T-cell (primary cell): Measurements from ENCODE around the gene OR51I1. TPM values are rescaled to one million over a fixed set of nuclear protein-coding genes. Genes with fewer than 3 reads are reported as not detected.

Experiments
- ATAC-seq, 4 experiments: fragments of 200-7000 bp in 3 of 4; fragments of 150-1000 bp in 1 of 4; cut with Tn5 transposase; replicated peaks in 1 of 4; 1 replicate in 3 of 4; 2 replicates in 1 of 4; pipeline ENCODE4 v1.10.0; 2021; ENCODE audit warnings: moderate library complexity in 3 of 4, mild to moderate bottlenecking in 2 of 4, moderate number of reproducible peaks in 1 of 4
- CTCF ChIA-PET, 2 donors: fragments of 300-600 bp; sonication (Branson Sonifier 250); formaldehyde crosslinking; loops; one replicate each; lab custom pipeline; 2022; ENCODE audit warnings: antibody characterized with exemption in 2 of 2; lab: Charles Lee
- POLR2A ChIA-PET, 2 donors: fragments of 300-600 bp; sonication (Branson Sonifier 250); formaldehyde crosslinking; loops; one replicate each; lab custom pipeline; 2022; ENCODE audit warnings: antibody characterized with exemption in 2 of 2; lab: Charles Lee
- DNase-seq, 35 experiments: peaks; one replicate each; pipeline versions ENCODE4 v3.0.0 to v3.0.0-alpha.2; 2013 to 2023
- H3K27ac ChIP-seq: one replicate; pipeline ENCODE4 v1.5.1; 2013; ENCODE audit warnings: low read length
- H3K27me3 ChIP-seq, 2 experiments: replicated peaks in 1 of 2; 1 replicate in 1 of 2; 2 replicates in 1 of 2; pipeline versions ENCODE4 v1.6.1 to v1.7.0; 2013; ENCODE audit warnings: low read length in 1 of 2, mixed read lengths in 1 of 2; ENCODE audit not compliant: control insufficient read depth in 2 of 2, insufficient read depth in 2 of 2; ENCODE audit errors: extremely low read depth in 1 of 2
- H3K36me3 ChIP-seq, 2 donors: 1 replicate in 1 of 2; 2 replicates in 1 of 2; pipeline versions ENCODE4 v1.6.1 to v1.7.0; 2013; ENCODE audit warnings: low read length in 1 of 2; ENCODE audit not compliant: control insufficient read depth in 2 of 2, insufficient read depth in 1 of 2; ENCODE audit errors: extremely low read depth in 1 of 2
- H3K4me1 ChIP-seq, 2 experiments: 1 replicate in 1 of 2; 2 replicates in 1 of 2; pipeline versions ENCODE4 v1.6.1 to v1.7.0; 2013; ENCODE audit warnings: low read length in 2 of 2, mixed read lengths in 1 of 2; ENCODE audit not compliant: insufficient read depth in 2 of 2, control insufficient read depth in 1 of 2; ENCODE audit errors: extremely low read depth in 1 of 2
- H3K4me3 ChIP-seq, 2 donors: 1 replicate in 1 of 2; 2 replicates in 1 of 2; pipeline versions ENCODE4 v1.5.1 to v1.7.0; 2013; ENCODE audit warnings: mild to moderate bottlenecking in 2 of 2, low read length in 1 of 2, moderate library complexity in 1 of 2; ENCODE audit not compliant: control insufficient read depth in 1 of 2; ENCODE audit errors: extremely low read depth in 1 of 2
- H3K9me3 ChIP-seq: 2 replicates; pipeline ENCODE4 v1.7.0; 2013
- H3K27ac Mint-ChIP-seq, 2 donors: one replicate each; pipeline ENCODE4 v1.8.0; 2020 to 2021; ENCODE audit warnings: mild to moderate bottlenecking in 2 of 2, mixed read lengths in 2 of 2
- H3K27me3 Mint-ChIP-seq, 2 donors: one replicate each; pipeline ENCODE4 v1.8.0; 2021 to 2022; ENCODE audit warnings: mixed read lengths in 2 of 2
- H3K36me3 Mint-ChIP-seq: one replicate; pipeline ENCODE4 v1.8.0; 2021; ENCODE audit warnings: mixed read lengths
- H3K4me1 Mint-ChIP-seq, 3 donors: one replicate each; pipeline ENCODE4 v1.8.0; 2020 to 2022; ENCODE audit warnings: mixed read lengths in 3 of 3, mild to moderate bottlenecking in 1 of 3
- H3K4me3 Mint-ChIP-seq, 3 donors: one replicate each; pipeline ENCODE4 v1.8.0; 2020 to 2022; ENCODE audit warnings: mild to moderate bottlenecking in 3 of 3, mixed read lengths in 3 of 3, moderate library complexity in 3 of 3
- H3K9me3 Mint-ChIP-seq, 3 donors: one replicate each; pipeline ENCODE4 v1.8.0; 2020 to 2022; ENCODE audit warnings: mixed read lengths in 3 of 3
- WGBS: methylation state at CpG from one replicate; pipeline ENCODE4 v1.1.5; 2013; ENCODE audit warnings: missing lambda C conversion rate; ENCODE audit not compliant: insufficient coverage; 5-methylcytosine and 5-hydroxymethylcytosine counted together
- total RNA-seq, 35 experiments: library from RNA in 6 of 35; stranded (reverse) in 6 of 35; fragments of 120-200 nt in 1 of 35; gene quantifications; one replicate each; pipeline versions ENCODE4 v1.2.1 to v1.2.4 and lab custom pipeline; 2013 to 2026

OR51I1 gene
- total RNA-seq, 5 donors from 2014 or later (not counting 1 experiment from before 2014, with no cell fraction given), result not detected

DNA sequence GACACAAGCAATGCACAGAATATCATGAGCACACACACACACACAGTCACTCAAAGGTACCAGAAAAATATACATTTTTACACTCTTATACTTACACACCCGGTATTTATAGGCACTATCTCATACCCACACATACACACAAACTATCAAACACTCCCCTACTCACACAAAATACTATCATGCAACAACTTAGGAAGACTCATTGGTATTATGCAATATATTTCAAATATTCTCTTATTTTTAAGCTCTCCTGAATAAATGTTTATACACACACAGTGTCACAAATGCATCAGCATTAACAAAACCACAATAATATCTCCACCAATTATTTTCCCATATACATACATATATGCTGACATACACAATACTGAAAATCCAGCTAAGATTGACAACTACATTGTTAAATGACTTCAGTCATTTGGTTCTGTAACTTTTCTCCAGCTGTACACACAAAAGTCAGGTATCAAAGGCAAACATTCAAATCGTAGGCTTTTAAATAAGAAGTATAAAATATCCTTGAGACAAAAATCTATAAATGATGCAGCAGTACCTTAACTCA lies 2.6 kb upstream of the OR51I1 start:
- POLR2A ChIA-PET, result no interaction called here

DNA sequence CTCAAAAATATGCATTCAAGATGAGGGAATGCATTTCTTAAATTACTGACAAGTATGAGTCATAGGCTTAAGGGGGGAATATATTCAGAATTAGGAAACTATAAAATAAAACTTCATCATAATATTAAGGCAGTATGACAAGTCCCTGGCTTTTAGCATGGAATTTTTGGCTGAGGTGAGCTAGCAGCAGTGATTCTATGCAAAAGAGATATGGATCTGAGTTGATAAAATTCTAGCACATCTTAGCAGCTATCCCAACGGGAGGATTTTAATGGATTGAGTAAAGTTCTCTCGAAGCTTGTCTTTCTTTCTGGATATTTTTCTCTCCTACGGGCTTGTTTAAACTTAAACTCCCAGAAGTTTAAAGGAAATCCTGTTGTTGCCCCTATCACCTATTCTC lies 18.2 kb downstream of the OR51I1 start:
- Histone ChIP-seq H3K27ac (no peak overlapping the region), H3K27me3 (peaks cover 0 to 4% of the 10 kb centered on the region in 2 experiments), H3K9me3 (no peaks in the 10 kb centered on the region), H3K4me3 (no peak overlapping the region), H3K36me3 (no peaks in the 10 kb centered on the region), H3K4me1 (no peaks in the 10 kb centered on the region)
- H3K9me3 Mint-ChIP-seq, result peaks cover 0 to 4% (median 3%) of the 10 kb centered on the region in 3 donors
- ATAC-seq (no peak), DNase-seq (no peak)
- H3K4me1 Mint-ChIP-seq, result no peaks in the 10 kb centered on the region
- CTCF ChIA-PET, result no interaction called here
- peaks cover 18 to 26% of the 10 kb centered on the region in 2 donors for H3K27me3 Mint-ChIP-seq
- no peak overlapping the region for H3K27ac Mint-ChIP-seq
- H3K36me3 Mint-ChIP-seq, result no peaks in the 10 kb centered on the region
- POLR2A ChIA-PET, result no interaction called here
- WGBS, result no CpG with 5 or more reads among the region's 3 CpGs
- no peak overlapping the region for H3K4me3 Mint-ChIP-seq

More for the DNA sequence above, 2.6 kb upstream of the OR51I1 start:
- Histone ChIP-seq H3K4me3 (no peak overlapping the region), H3K9me3 (no peaks in the 10 kb centered on the region), H3K4me1 (no peaks in the 10 kb centered on the region), H3K27me3 (no peaks in the 10 kb centered on the region), H3K27ac (no peak overlapping the region), H3K36me3 (no peaks in the 10 kb centered on the region)
- CTCF ChIA-PET, result no interaction called here
- DNase-seq, result no peak
- WGBS, result no CpG with 5 or more reads among the region's 2 CpGs
- Mint-ChIP-seq H3K9me3 (peaks cover 0 to 5% (median 0%) of the 10 kb centered on the region in 3 donors), H3K36me3 (no peaks in the 10 kb centered on the region), H3K27me3 (peaks cover 13 to 24% of the 10 kb centered on the region in 2 donors), H3K4me1 (no peaks in the 10 kb centered on the region), H3K4me3 (no peak overlapping the region), H3K27ac (no peak overlapping the region)
- no peak for ATAC-seq

DNA sequence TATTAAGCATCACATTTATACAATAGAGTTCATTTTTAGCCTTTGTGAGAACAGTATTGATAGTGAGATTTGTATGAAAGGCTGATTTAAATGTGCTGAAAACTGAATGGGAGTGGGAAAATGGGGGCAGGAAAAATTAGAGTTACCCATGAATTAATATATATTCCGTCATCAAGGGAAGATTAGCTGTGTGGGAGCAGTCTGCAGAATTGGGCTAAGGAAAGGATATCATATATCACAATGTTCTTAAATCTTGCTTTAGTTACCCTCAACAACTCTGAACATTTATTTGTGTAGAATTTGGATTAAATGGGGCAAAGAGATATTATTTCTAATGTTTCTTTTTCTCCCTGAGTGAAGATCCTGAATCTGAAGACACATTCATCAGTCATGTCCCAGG lies 19.5 kb downstream of the OR51I1 start, which contains the start of gene OR51Q1:
Gene OR51Q1 (plus strand): TSS at position 301 of the 400 bp plus-strand sequence. CDS start 90 bp downstream, at position 391.
- H3K36me3 Mint-ChIP-seq, result no peaks in the 10 kb centered on the region
- no peak within 1 kb of the TSS for H3K27ac ChIP-seq
- no peaks in the 10 kb centered on the region for H3K4me1 Mint-ChIP-seq
- no peak for ATAC-seq
- WGBS, result no CpG with 5 or more reads among the region's 1 CpG
- no peak within 1 kb of the TSS for H3K4me3 ChIP-seq
- H3K4me3 Mint-ChIP-seq, result no peak within 1 kb of the TSS
- peaks cover 0 to 4% of the 10 kb centered on the region in 2 experiments for H3K27me3 ChIP-seq
- H3K27ac Mint-ChIP-seq, result no peak within 1 kb of the TSS
- no peaks in the 10 kb centered on the region for H3K4me1 ChIP-seq
- DNase-seq, result no peak
- peaks cover 0 to 4% (median 3%) of the 10 kb centered on the region in 3 donors for H3K9me3 Mint-ChIP-seq
- peaks cover 14 to 21% of the 10 kb centered on the region in 2 donors for H3K27me3 Mint-ChIP-seq
- H3K36me3 ChIP-seq, result no peaks in the 10 kb centered on the region
- no peaks in the 10 kb centered on the region for H3K9me3 ChIP-seq
- ChIA-PET POLR2A (no interaction called here), CTCF (no interaction called here)

DNA sequence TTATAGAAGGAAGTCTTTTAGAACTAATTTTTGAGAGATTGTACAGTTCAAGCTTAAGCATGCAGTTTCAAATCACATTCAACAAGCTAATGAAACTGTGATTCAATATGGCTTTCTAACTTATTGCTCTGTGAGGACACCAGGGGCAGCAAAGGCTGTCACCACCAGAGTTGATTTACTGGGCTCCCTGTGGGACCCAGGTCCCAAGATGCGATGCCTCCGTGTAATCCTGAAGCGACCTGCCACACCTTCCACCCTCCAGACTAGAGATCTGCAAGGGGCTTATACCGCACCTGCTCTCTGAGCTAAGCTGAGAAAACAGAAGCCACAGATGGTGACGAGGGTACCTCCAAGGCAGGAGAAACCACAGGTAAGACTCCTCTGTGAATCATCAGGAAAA lies 20.3 kb downstream of the OR51I1 start:
- H3K4me1 ChIP-seq, result no peaks in the 10 kb centered on the region
- 79% methylated on average over 3 of the region's 5 CpGs for WGBS
- Mint-ChIP-seq H3K27me3 (peaks cover 14 to 18% of the 10 kb centered on the region in 2 donors), H3K27ac (no peak overlapping the region), H3K4me1 (no peaks in the 10 kb centered on the region), H3K36me3 (no peaks in the 10 kb centered on the region), H3K4me3 (no peak overlapping the region), H3K9me3 (peaks cover 0 to 4% (median 3%) of the 10 kb centered on the region in 3 donors)
- no peaks in the 10 kb centered on the region for H3K36me3 ChIP-seq
- POLR2A ChIA-PET, result no interaction called here
- CTCF ChIA-PET, result no interaction called here
- DNase-seq, result no peak
- no peak overlapping the region for H3K27ac ChIP-seq
- no peak overlapping the region for H3K4me3 ChIP-seq
- ATAC-seq, result no peak
- H3K27me3 ChIP-seq, result peaks cover 0 to 4% of the 10 kb centered on the region in 2 experiments
- no peaks in the 10 kb centered on the region for H3K9me3 ChIP-seq

DNA sequence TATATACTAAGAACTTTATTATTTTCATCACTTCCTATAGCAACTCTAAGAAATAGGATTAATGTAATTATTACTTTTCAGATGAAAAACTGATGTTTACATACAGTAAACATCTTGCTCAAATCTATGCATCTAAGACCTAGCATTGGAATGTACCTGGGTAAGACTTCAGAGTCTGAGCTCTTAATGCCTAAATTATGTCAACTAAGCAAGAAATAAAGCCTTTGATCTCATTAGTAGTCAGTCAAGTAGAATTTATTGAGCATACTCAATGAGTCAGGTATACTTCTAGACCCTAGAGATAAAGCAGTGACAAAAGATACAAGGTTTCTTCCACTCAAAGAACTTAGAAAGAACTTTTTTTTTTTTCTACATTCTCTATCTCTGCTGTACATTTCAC lies 36.1 kb downstream of the OR51I1 start:
- Mint-ChIP-seq H3K27ac (no peak overlapping the region), H3K36me3 (no peaks in the 10 kb centered on the region), H3K9me3 (peaks cover 0 to 4% (median 0%) of the 10 kb centered on the region in 3 donors), H3K4me1 (no peaks in the 10 kb centered on the region), H3K4me3 (no peak overlapping the region), H3K27me3 (peaks cover 16 to 27% of the 10 kb centered on the region in 2 donors)
- POLR2A ChIA-PET, result no interaction called here
- Histone ChIP-seq H3K36me3 (no peaks in the 10 kb centered on the region), H3K27ac (no peak overlapping the region), H3K27me3 (no peaks in the 10 kb centered on the region), H3K4me3 (no peak overlapping the region), H3K4me1 (no peaks in the 10 kb centered on the region), H3K9me3 (no peaks in the 10 kb centered on the region)
- no peak for ATAC-seq
- CTCF ChIA-PET, result no interaction called here
- DNase-seq, result no peak

DNA sequence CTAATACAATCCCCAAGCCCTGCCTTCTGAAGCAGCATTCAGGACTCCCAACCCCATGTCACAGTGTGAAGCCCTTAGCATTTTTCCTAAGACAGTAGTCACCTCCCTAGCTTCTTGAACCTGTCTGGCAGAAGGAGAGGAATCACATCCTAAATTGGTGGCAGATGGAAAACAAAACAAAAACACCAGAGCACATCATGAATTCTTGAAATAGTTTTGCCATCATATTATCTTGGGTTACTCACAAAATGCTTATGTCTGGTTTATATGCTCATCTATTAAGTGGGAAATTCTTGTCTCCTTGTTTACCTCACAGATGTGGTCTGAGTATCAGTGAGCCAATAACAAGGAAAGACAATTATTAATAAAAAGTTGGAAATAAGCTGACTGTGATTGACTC lies 42.4 kb downstream of the OR51I1 start:
- Histone ChIP-seq H3K27ac (no peak overlapping the region), H3K9me3 (no peaks in the 10 kb centered on the region), H3K4me1 (no peaks in the 10 kb centered on the region), H3K36me3 (no peaks in the 10 kb centered on the region), H3K4me3 (no peak overlapping the region), H3K27me3 (no peaks in the 10 kb centered on the region)
- DNase-seq, result no peak
- Mint-ChIP-seq H3K27me3 (peaks cover 4 to 20% of the 10 kb centered on the region in 2 donors), H3K4me3 (no peak overlapping the region), H3K4me1 (no peaks in the 10 kb centered on the region), H3K27ac (no peak overlapping the region), H3K9me3 (peaks cover 0 to 9% (median 0%) of the 10 kb centered on the region in 3 donors), H3K36me3 (no peaks in the 10 kb centered on the region)
- no peak for ATAC-seq
- POLR2A ChIA-PET, result no interaction called here
- CTCF ChIA-PET, result no interaction called here

DNA sequence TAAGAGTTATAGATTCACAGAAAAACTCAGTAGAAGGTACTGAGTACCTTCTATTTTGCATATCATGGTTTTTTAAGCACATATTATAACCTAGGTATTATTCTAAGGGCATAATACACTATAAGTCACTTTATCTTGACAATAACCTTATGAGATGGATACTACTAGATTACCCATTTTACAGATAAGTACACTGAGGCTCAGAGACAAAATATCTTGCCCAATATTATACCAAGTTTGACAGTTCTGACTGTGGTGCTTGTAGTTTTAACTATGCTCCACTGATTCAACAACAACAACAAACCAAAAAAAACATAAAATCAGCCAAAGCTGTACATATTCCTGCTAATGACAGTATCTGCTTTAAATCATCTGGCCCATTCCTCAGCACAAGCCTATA lies 47.2 kb downstream of the OR51I1 start:
- ChIA-PET CTCF (no interaction called here), POLR2A (no interaction called here)
- Histone ChIP-seq H3K27me3 (peaks cover 0 to 6% of the 10 kb centered on the region in 2 experiments), H3K4me1 (no peaks in the 10 kb centered on the region), H3K4me3 (no peak overlapping the region), H3K27ac (no peak overlapping the region), H3K36me3 (no peaks in the 10 kb centered on the region), H3K9me3 (no peaks in the 10 kb centered on the region)
- Mint-ChIP-seq H3K4me3 (no peak overlapping the region), H3K36me3 (no peaks in the 10 kb centered on the region), H3K27ac (no peak overlapping the region), H3K9me3 (peaks cover 0 to 5% (median 0%) of the 10 kb centered on the region in 3 donors), H3K4me1 (no peaks in the 10 kb centered on the region), H3K27me3 (peaks cover 2 to 13% of the 10 kb centered on the region in 2 donors)
- DNase-seq (no peak), ATAC-seq (no peak)
